Endothelial cell of umbilical vein (primary cell): Measurements from ENCODE around the gene ETFA.

ENCODE experiments used
- EZH2 ChIP-seq: IDR thresholded peaks from 2 replicates; pipeline ENCODE4 v1.6.1; 2012; ENCODE audit warnings: borderline replicate concordance, low read depth, mild to moderate bottlenecking, moderate library complexity, low read length, inconsistent platforms; ENCODE audit not compliant: severe bottlenecking
- MYC ChIP-seq: IDR thresholded peaks from one replicate; pipeline ENCODE4 v1.6.1; 2011; ENCODE audit warnings: mild to moderate bottlenecking, low read depth, low read length
- POLR2A ChIP-seq: IDR thresholded peaks from 2 replicates; pipeline ENCODE4 v1.6.1; 2012; ENCODE audit warnings: low read depth, mild to moderate bottlenecking, control low read depth, low read length
- POLR2AphosphoS5 ChIP-seq: IDR thresholded peaks from 2 replicates; pipeline ENCODE4 v1.6.1; 2012; ENCODE audit warnings: low read depth, mild to moderate bottlenecking, control low read depth, low read length, moderate library complexity; ENCODE audit not compliant: insufficient read depth
- TF ChIP-seq, protein P1 (sequence below), 2 donors: IDR thresholded peaks; 1 replicate in 1 of 2; 2 replicates in 1 of 2; pipeline ENCODE4 v1.5.1; 2011; ENCODE audit warnings: low read length in 2 of 2, mild to moderate bottlenecking in 2 of 2, moderate library complexity in 2 of 2, control low read depth in 1 of 2, inconsistent platforms in 1 of 2, low read depth in 1 of 2; ENCODE audit not compliant: insufficient read depth in 1 of 2; ENCODE audit errors: extremely low read depth in 1 of 2

DNA sequence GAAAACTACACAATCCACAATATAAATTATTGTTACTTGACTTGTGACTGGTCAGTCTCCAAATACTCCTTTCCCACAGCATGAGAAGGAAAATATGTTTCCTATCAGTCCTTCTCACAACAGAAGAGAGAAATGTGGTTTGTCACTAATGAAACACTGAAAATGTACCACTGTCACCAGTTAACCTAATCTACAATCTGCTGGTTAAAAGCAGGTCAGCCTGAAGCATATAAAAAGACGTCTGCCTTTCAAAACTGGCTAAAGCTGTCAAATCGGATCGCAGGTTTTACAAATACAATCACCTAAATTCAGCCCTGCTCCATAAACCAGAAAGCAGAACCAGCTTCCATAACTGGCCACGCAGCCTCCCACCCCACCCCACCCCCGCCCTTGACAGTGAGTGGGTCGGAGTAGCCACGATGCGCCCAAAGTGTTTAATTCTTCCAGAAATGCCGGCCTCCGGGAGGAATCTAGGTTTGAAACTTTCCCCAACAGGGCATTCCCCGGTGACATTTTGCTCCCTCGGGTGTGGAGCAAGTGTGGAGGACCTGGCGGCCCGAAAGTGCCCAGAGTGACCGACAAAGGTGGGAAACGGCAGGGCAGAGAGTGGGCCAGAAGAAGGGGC lies 682 bp downstream of the ETFA start:
- TF ChIP-seq, protein P1, sequence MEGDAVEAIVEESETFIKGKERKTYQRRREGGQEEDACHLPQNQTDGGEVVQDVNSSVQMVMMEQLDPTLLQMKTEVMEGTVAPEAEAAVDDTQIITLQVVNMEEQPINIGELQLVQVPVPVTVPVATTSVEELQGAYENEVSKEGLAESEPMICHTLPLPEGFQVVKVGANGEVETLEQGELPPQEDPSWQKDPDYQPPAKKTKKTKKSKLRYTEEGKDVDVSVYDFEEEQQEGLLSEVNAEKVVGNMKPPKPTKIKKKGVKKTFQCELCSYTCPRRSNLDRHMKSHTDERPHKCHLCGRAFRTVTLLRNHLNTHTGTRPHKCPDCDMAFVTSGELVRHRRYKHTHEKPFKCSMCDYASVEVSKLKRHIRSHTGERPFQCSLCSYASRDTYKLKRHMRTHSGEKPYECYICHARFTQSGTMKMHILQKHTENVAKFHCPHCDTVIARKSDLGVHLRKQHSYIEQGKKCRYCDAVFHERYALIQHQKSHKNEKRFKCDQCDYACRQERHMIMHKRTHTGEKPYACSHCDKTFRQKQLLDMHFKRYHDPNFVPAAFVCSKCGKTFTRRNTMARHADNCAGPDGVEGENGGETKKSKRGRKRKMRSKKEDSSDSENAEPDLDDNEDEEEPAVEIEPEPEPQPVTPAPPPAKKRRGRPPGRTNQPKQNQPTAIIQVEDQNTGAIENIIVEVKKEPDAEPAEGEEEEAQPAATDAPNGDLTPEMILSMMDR (IDR thresholded peaks at IDR 0.05; ENCODE audit: extremely low read depth in 1 of 2, insufficient read depth in 1 of 2, low read depth in 1 of 2, low read length in 2 of 2), result no peak
- TF ChIP-seq POLR2A (no peak), EZH2 (no peak), MYC (no peak), POLR2AphosphoS5 (no peak)
